H9 (cell line): Measurements from ENCODE around the gene ATP2B2. TPM values are rescaled to one million over a fixed set of nuclear protein-coding genes. Genes with fewer than 3 reads are reported as not detected.

Source experiments
- DNase-seq: peaks from one replicate; pipeline ENCODE4 v3.0.0-alpha.2; 2017
- H2AFZ ChIP-seq: one replicate; pipeline ENCODE4 v1.6.1; 2013; ENCODE audit warnings: mild to moderate bottlenecking, low read length, control low read depth, moderate library complexity
- H2AK5ac ChIP-seq: 2 replicates; pipeline ENCODE4 v1.6.1; 2013; ENCODE audit warnings: low read length, control low read depth, mixed read lengths; ENCODE audit not compliant: insufficient read length
- H2BK120ac ChIP-seq: one replicate; pipeline ENCODE4 v1.6.1; 2013; ENCODE audit warnings: low read depth, mild to moderate bottlenecking, low read length, control low read depth, inconsistent platforms; ENCODE audit not compliant: poor library complexity, severe bottlenecking
- H2BK12ac ChIP-seq: 2 replicates; pipeline ENCODE4 v1.6.1; 2013; ENCODE audit warnings: low read length, control low read depth, mixed read lengths, low read depth; ENCODE audit not compliant: insufficient read length
- H2BK15ac ChIP-seq: 2 replicates; pipeline ENCODE4 v1.6.1; 2013; ENCODE audit warnings: low read depth, low read length, control low read depth
- H2BK20ac ChIP-seq: one replicate; pipeline ENCODE4 v1.6.1; 2013; ENCODE audit warnings: low read depth, mild to moderate bottlenecking, low read length, control low read depth, inconsistent platforms; ENCODE audit not compliant: poor library complexity, severe bottlenecking
- H2BK5ac ChIP-seq: 2 replicates; pipeline ENCODE4 v1.6.1; 2013; ENCODE audit warnings: low read length, control low read depth, mixed read lengths; ENCODE audit not compliant: insufficient read length
- H3K14ac ChIP-seq: 2 replicates; pipeline ENCODE4 v1.6.1; 2013; ENCODE audit warnings: low read length, control low read depth; ENCODE audit not compliant: insufficient read depth
- H3K18ac ChIP-seq: 2 replicates; pipeline ENCODE4 v1.6.1; 2013; ENCODE audit warnings: low read depth, mild to moderate bottlenecking, mixed read lengths, low read length, control low read depth; ENCODE audit not compliant: insufficient read length
- H3K23ac ChIP-seq: 2 replicates; pipeline ENCODE4 v1.6.1; 2013; ENCODE audit warnings: low read length, control low read depth, mixed read lengths, low read depth; ENCODE audit not compliant: insufficient read length
- H3K23me2 ChIP-seq: 2 replicates; pipeline ENCODE4 v1.6.1; 2013; ENCODE audit warnings: low read depth, mild to moderate bottlenecking, mixed read lengths, low read length, control low read depth; ENCODE audit not compliant: insufficient read length, poor library complexity, severe bottlenecking
- H3K27ac ChIP-seq: 2 replicates; pipeline ENCODE4 v1.5.1; 2013; ENCODE audit warnings: low read length, control low read depth, mixed read lengths, low read depth; ENCODE audit not compliant: insufficient read length
- H3K27me3 ChIP-seq: 2 replicates; pipeline ENCODE4 v1.6.1; 2013; ENCODE audit warnings: low read length, control low read depth, inconsistent platforms; ENCODE audit not compliant: insufficient read depth
- H3K4ac ChIP-seq: 2 replicates; pipeline ENCODE4 v1.6.1; 2013; ENCODE audit warnings: low read depth, mild to moderate bottlenecking, control low read depth, inconsistent platforms, low read length, moderate library complexity
- H3K4me1 ChIP-seq: 2 replicates; pipeline ENCODE4 v1.6.1; 2013; ENCODE audit warnings: low read length, control low read depth, inconsistent platforms; ENCODE audit not compliant: insufficient read depth
- H3K4me2 ChIP-seq: 2 replicates; pipeline ENCODE4 v1.6.1; 2013; ENCODE audit warnings: low read length, control low read depth, mixed read lengths; ENCODE audit not compliant: insufficient read length, insufficient read depth
- H3K56ac ChIP-seq: 2 replicates; pipeline ENCODE4 v1.6.1; 2013; ENCODE audit warnings: low read depth, mild to moderate bottlenecking, mixed read lengths, low read length, control low read depth; ENCODE audit not compliant: insufficient read length
- H3K79me1 ChIP-seq: 2 replicates; pipeline ENCODE4 v1.6.1; 2013; ENCODE audit warnings: low read depth, mild to moderate bottlenecking, moderate library complexity, low read length, control low read depth, inconsistent platforms; ENCODE audit not compliant: insufficient read depth, poor library complexity, severe bottlenecking
- H3K79me2 ChIP-seq: 2 replicates; pipeline ENCODE4 v1.6.1; 2013; ENCODE audit warnings: low read length, control low read depth, inconsistent platforms; ENCODE audit not compliant: insufficient read depth
- H3K9ac ChIP-seq: 2 replicates; pipeline ENCODE4 v1.6.1; 2013; ENCODE audit warnings: low read length, control low read depth, mixed read lengths; ENCODE audit not compliant: insufficient read length; ENCODE audit errors: extremely low read depth
- H3K9me3 ChIP-seq: one replicate; pipeline ENCODE4 v1.6.1; 2013; ENCODE audit warnings: low read depth, low read length, inconsistent platforms; ENCODE audit not compliant: control insufficient read depth
- H3T11ph ChIP-seq: one replicate; pipeline ENCODE4 v1.6.1; 2013; ENCODE audit warnings: mild to moderate bottlenecking, low read length, control low read depth, inconsistent platforms
- H4K20me1 ChIP-seq: one replicate; pipeline ENCODE4 v1.6.1; 2013; ENCODE audit not compliant: control insufficient read depth, insufficient read length, insufficient read depth
- H4K5ac ChIP-seq: 2 replicates; pipeline ENCODE4 v1.6.1; 2013; ENCODE audit warnings: low read depth, mild to moderate bottlenecking, mixed read lengths, low read length, control low read depth; ENCODE audit not compliant: insufficient read length
- H4K8ac ChIP-seq: replicated peaks from 2 replicates; pipeline ENCODE4 v1.6.1; 2013; ENCODE audit warnings: low read length, control low read depth, mixed read lengths, low read depth; ENCODE audit not compliant: insufficient read length
- H4K91ac ChIP-seq: 2 replicates; pipeline ENCODE4 v1.6.1; 2013; ENCODE audit warnings: low read depth, mild to moderate bottlenecking, moderate library complexity, mixed read lengths, low read length, control low read depth; ENCODE audit not compliant: insufficient read length
- H3K27ac Mint-ChIP-seq, 3 experiments: 2 replicates in 2 of 3; 3 replicates in 1 of 3; pipeline ENCODE4 v1.8.0; 2020 to 2021; ENCODE audit warnings: mixed read lengths in 3 of 3, mild to moderate bottlenecking in 1 of 3, moderate library complexity in 1 of 3
- H3K27me3 Mint-ChIP-seq: 2 replicates; pipeline ENCODE4 v1.8.0; 2021; ENCODE audit warnings: low read depth, mild to moderate bottlenecking, moderate library complexity, mixed read lengths
- H3K36me3 Mint-ChIP-seq, 3 experiments: 2 replicates in 2 of 3; 3 replicates in 1 of 3; pipeline ENCODE4 v1.8.0; 2020 to 2021; ENCODE audit warnings: low read depth in 3 of 3, mixed read lengths in 3 of 3; ENCODE audit not compliant: insufficient read depth in 1 of 3
- H3K4me1 Mint-ChIP-seq, 2 experiments: 2 replicates each; pipeline ENCODE4 v1.8.0; 2020; ENCODE audit warnings: mixed read lengths in 2 of 2
- H3K4me3 Mint-ChIP-seq, 2 experiments: 2 replicates in 1 of 2; 3 replicates in 1 of 2; pipeline ENCODE4 v1.8.0; 2020 to 2021; ENCODE audit warnings: mild to moderate bottlenecking in 2 of 2, mixed read lengths in 2 of 2, moderate library complexity in 1 of 2
- H3K9me3 Mint-ChIP-seq, 2 experiments: 2 replicates in 1 of 2; 3 replicates in 1 of 2; pipeline ENCODE4 v1.8.0; 2020; ENCODE audit warnings: mild to moderate bottlenecking in 2 of 2, mixed read lengths in 2 of 2, moderate library complexity in 1 of 2
- WGBS: extraction: QIAGEN DNeasy Blood & Tissue Kit; methylation state at CpG from one replicate; pipeline ENCODE4 v1.1.7; 2013; ENCODE audit warnings: missing lambda C conversion rate, low lambda C conversion rate, mixed read lengths; ENCODE audit not compliant: insufficient read length; ENCODE audit errors: extremely low coverage; 5-methylcytosine and 5-hydroxymethylcytosine counted together
- total RNA-seq: library from RNA; stranded (reverse); gene quantifications from 2 replicates; pipeline ENCODE4 v1.2.1, GENCODE V29; 2021
- TF ChIP-seq, protein P1 (sequence below): fragments of 200-600 bp; sonication (generic); conservative IDR thresholded peaks from 3 replicates; pipeline ENCODE4 v1.8.0; 2021; ENCODE audit warnings: antibody characterized with exemption, mild to moderate bottlenecking

ATP2B2 gene
- total RNA-seq, 1 experiment from 2014 or later: 0.33 TPM

DNA sequence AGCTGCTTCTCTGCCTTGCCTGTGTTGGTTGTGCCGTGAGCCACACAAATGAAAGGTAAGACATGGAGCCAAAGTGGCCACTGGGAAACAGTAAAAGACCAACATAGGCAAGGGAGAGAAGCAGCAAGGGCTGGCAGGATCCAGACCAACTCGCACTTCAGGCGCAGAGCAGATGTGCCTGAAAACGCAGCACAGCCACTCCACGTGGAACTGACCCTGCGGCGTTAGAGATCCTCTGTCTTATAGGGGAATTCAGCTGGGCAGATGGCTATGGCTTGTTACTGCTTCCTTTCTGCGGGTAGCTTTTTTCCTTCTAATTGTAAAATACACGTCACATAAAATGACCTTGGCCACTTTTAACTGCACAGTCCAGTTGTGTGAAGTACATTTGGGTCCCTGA lies 202.3 kb downstream of the ATP2B2 start:
- Histone ChIP-seq H4K91ac (no peak overlapping the region), H3K4me2 (no peak overlapping the region), H3K56ac (no peak overlapping the region), H3K79me1 (no peaks in the 10 kb centered on the region), H3K4ac (no peak overlapping the region), H2BK5ac (no peak overlapping the region), H3K27ac (no peak overlapping the region), H2AK5ac (no peak overlapping the region), H3K79me2 (no peaks in the 10 kb centered on the region), H3K4me1 (no peaks in the 10 kb centered on the region), H3K18ac (no peak overlapping the region), H3K23ac (no peak overlapping the region), H3K9me3 (no peaks in the 10 kb centered on the region), H3K14ac (no peak overlapping the region), H2BK12ac (no peak overlapping the region), H3T11ph (no peak overlapping the region), H3K23me2 (no peaks in the 10 kb centered on the region), H3K27me3 (no peaks in the 10 kb centered on the region), H3K9ac (no peak overlapping the region), H4K8ac (no peak overlapping the region), H2BK20ac (no peak overlapping the region), H4K5ac (no peak overlapping the region), H2AFZ (no peak overlapping the region), H4K20me1 (no peaks in the 10 kb centered on the region), H2BK15ac (no peak overlapping the region), H2BK120ac (no peak overlapping the region)
- Mint-ChIP-seq H3K27me3 (no peaks in the 10 kb centered on the region), H3K4me3 (no peak overlapping the region), H3K27ac (no peak overlapping the region), H3K9me3 (no peaks in the 10 kb centered on the region), H3K36me3 (peaks cover 35 to 81% (median 78%) of the 10 kb centered on the region in 3 experiments; a peak in 6 of 7 replicates), H3K4me1 (no peaks in the 10 kb centered on the region)
- TF ChIP-seq, protein P1, sequence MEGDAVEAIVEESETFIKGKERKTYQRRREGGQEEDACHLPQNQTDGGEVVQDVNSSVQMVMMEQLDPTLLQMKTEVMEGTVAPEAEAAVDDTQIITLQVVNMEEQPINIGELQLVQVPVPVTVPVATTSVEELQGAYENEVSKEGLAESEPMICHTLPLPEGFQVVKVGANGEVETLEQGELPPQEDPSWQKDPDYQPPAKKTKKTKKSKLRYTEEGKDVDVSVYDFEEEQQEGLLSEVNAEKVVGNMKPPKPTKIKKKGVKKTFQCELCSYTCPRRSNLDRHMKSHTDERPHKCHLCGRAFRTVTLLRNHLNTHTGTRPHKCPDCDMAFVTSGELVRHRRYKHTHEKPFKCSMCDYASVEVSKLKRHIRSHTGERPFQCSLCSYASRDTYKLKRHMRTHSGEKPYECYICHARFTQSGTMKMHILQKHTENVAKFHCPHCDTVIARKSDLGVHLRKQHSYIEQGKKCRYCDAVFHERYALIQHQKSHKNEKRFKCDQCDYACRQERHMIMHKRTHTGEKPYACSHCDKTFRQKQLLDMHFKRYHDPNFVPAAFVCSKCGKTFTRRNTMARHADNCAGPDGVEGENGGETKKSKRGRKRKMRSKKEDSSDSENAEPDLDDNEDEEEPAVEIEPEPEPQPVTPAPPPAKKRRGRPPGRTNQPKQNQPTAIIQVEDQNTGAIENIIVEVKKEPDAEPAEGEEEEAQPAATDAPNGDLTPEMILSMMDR: no peak
- WGBS: no CpG with 5 or more reads among the region's 9 CpGs
- no peak for DNase-seq
